ENCODE results near the gene CECR2. TPM values are rescaled to one million over a fixed set of nuclear protein-coding genes. Genes with fewer than 3 reads are reported as not detected.
A peak's percentile ranks its signal among the peaks of the same experiment; 100 is the strongest.

The CECR2 gene
- total and polyA plus RNA-seq, 2 of the 8 experiments (the other 6 are each of a cell fraction or from before 2014, with no cell fraction given), result 18.3 to 123 TPM

GRCh38 chr22:17381192-17381913 is 12.1 kb downstream of the CECR2 start:
- no peak overlapping the region for H2BK15ac ChIP-seq (ENCODE audit: low read length)
- H3K79me2 ChIP-seq (ENCODE audit: control insufficient read depth in 1 of 2, insufficient read depth in 2 of 2, low read length in 2 of 2), result peaks cover 68 to 100% of the 10 kb centered on the region in 2 experiments
- H3K4ac ChIP-seq (replicated peaks; ENCODE audit: insufficient read length, low read depth, low read length), result no peak overlapping the region
- no peaks in the 10 kb centered on the region; a peak in 1 of 8 replicates for H3K36me3 ChIP-seq (ENCODE audit: control insufficient read depth in 2 of 4, insufficient read depth in 4 of 4, low read length in 3 of 4)
- no peak overlapping the region for H3K23ac ChIP-seq (ENCODE audit: insufficient read length)
- peak overlapping the region; percentile 49; the same call in 1 of the 2 replicates for H3K27ac ChIP-seq (ENCODE audit: low read depth, low read length)
- no peak overlapping the region for H2AFZ ChIP-seq (ENCODE audit: low read length)
- no peak for FAIRE-seq
- peak overlapping the region; percentile 69 to 76 for H3K4me2 ChIP-seq (ENCODE audit: insufficient read depth in 1 of 2, low read depth in 2 of 2, low read length in 2 of 2)
- peak overlapping the region; percentile 66; the same call in 1 of the 2 replicates for H2AK5ac ChIP-seq (ENCODE audit: low read depth, low read length)
- H4K8ac ChIP-seq (ENCODE audit: extremely low read depth, insufficient read depth, low read length), result no peak overlapping the region
- peak overlapping the region; percentile 60 for H2BK12ac ChIP-seq (ENCODE audit: low read depth, low read length)
- peak overlapping the region; percentile 12 for H4K5ac ChIP-seq (ENCODE audit: insufficient read length, low read depth, low read length)
- H3K14ac ChIP-seq (ENCODE audit: insufficient read length), result no peak overlapping the region
- H3K4me3 ChIP-seq (ENCODE audit: extremely low read depth in 1 of 4, insufficient read depth in 2 of 4, low read depth in 3 of 4, low read length in 4 of 4), result peak overlapping the region; percentile 4 to 45 (median 20); a peak in 6 of 8 replicates
- H2BK5ac ChIP-seq (ENCODE audit: low read depth, low read length), result peak overlapping the region; percentile 80
- H3K27me3 ChIP-seq (replicated peaks in 1 of 4; ENCODE audit: control insufficient read depth in 3 of 4, extremely low read depth in 1 of 4, insufficient read depth in 3 of 4, low read length in 3 of 4), result no peaks in the 10 kb centered on the region
- ChIA-PET CTCF (ENCODE audit: partially characterized antibody) (no interaction called here), POLR2A (ENCODE audit: partially characterized antibody) (interaction anchor here (1.2 to 3.6 kb wide), 3 partner anchors 10 to 148 kb away, joined by 3 to 30 read pairs (median 11); partner anchors contain the start of gene CECR2)
- peak overlapping the region; percentile 87; the same call in 1 of the 2 replicates for H2BK20ac ChIP-seq (ENCODE audit: low read length)
- no peak for DNase-seq (ENCODE audit: low read depth in 1 of 2, low spot score in 2 of 2)
- 28% methylated on average over 12 of the region's 12 CpGs; no CpG with 5 or more reads in 1 of the 2 experiments for WGBS, 2 experiments (ENCODE audit: extremely low coverage in 1 of 2, insufficient coverage in 1 of 2, insufficient read length in 1 of 2, insufficient replicate concordance in 2 of 2, low coverage in 1 of 2, low lambda C conversion rate in 2 of 2, missing lambda C conversion rate in 1 of 2)
- H3K9ac ChIP-seq (replicated peaks in 1 of 4; ENCODE audit: extremely low read depth in 1 of 4, low read depth in 3 of 4, low read length in 3 of 4), result no peak overlapping the region; a peak in 1 of 7 replicates
- no peak overlapping the region for H4K91ac ChIP-seq (replicated peaks; ENCODE audit: insufficient read length, low read length)
- peak overlapping the region; percentile 34 for H3K18ac ChIP-seq (ENCODE audit: extremely low read depth, low read length)
- peaks cover 4% of the 10 kb centered on the region; the same call in 1 of the 2 replicates for H3K23me2 ChIP-seq (ENCODE audit: low read depth, low read length)
- no peaks in the 10 kb centered on the region for H3K9me3 ChIP-seq (ENCODE audit: insufficient read depth in 2 of 2, low read depth in 1 of 2, low read length in 1 of 2)
- peak overlapping the region; percentile 7 for H2BK120ac ChIP-seq (replicated peaks; ENCODE audit: low read depth, low read length)
- peaks cover 13 to 28% of the 10 kb centered on the region in 2 experiments for H4K20me1 ChIP-seq (replicated peaks in 1 of 2; ENCODE audit: control insufficient read depth in 1 of 2, insufficient read depth in 2 of 2, low read length in 2 of 2)
- no peak overlapping the region for H3K56ac ChIP-seq (replicated peaks; ENCODE audit: insufficient read length, low read depth, low read length)
- H3K79me1 ChIP-seq (ENCODE audit: low read depth, low read length), result peaks cover 10% of the 10 kb centered on the region; the same call in 1 of the 2 replicates
- peaks cover 14 to 42% (median 29%) of the 10 kb centered on the region in 4 experiments for H3K4me1 ChIP-seq (replicated peaks in 1 of 4; ENCODE audit: control insufficient read depth in 3 of 4, insufficient read depth in 4 of 4, low read length in 3 of 4)
- TF ChIP-seq KDM1A (IDR thresholded peaks at IDR 0.05; ENCODE audit: borderline replicate concordance, low read length), result no peak
- TF ChIP-seq CTCF (IDR thresholded peaks at IDR 0.05; ENCODE audit: control extremely low read depth in 1 of 3, insufficient read depth in 1 of 3, low read depth in 1 of 3, low read length in 3 of 3), result no peak
- peak; percentile 55 for TF ChIP-seq TEAD4 (IDR thresholded peaks at IDR 0.05; ENCODE audit: low read depth, low read length)
- no peak for TF ChIP-seq RNF2 (IDR thresholded peaks at IDR 0.05; ENCODE audit: borderline replicate concordance, low read depth, low read length, missing control alignments, poor library complexity, severe bottlenecking)
- no peak for TF ChIP-seq ATF3 (IDR thresholded peaks at IDR 0.05; ENCODE audit: insufficient read depth, low read depth, low read length)
- no peak for TF ChIP-seq RBBP5 (IDR thresholded peaks at IDR 0.05; ENCODE audit: borderline replicate concordance, low read depth, low read length)
- peak; percentile 34 for TF ChIP-seq ASH2L (IDR thresholded peaks at IDR 0.05; ENCODE audit: low read length)
